PC-9 (cell line): ENCODE measurements around the gene DSTN. TPM values are rescaled to one million over a fixed set of nuclear protein-coding genes. Genes with fewer than 3 reads are reported as not detected.

ENCODE experiments used
- BruUV-seq: library from RNA; stranded (reverse); fragments of 400-500 nt; replicated peaks from 2 replicates; lab custom pipeline; 2021; lab: Mats Ljungman, UMichigan
- CTCF ChIA-PET: fragments of 300-600 bp; sonication (Branson Sonifier 250); formaldehyde crosslinking; loops from one replicate; lab custom pipeline; 2022; ENCODE audit warnings: antibody characterized with exemption; lab: Charles Lee
- POLR2A ChIA-PET: fragments of 300-600 bp; sonication (Branson Sonifier 250); formaldehyde crosslinking; loops from one replicate; lab custom pipeline; 2022; ENCODE audit warnings: antibody characterized with exemption; ENCODE audit not compliant: unreplicated experiment; lab: Charles Lee
- DNase-seq, 2 experiments: peaks; one replicate each; pipeline versions ENCODE4 v3.0.0 to v3.0.0-alpha.2; 2015 to 2022; ENCODE audit warnings: mixed read lengths in 1 of 2
- H2AFZ ChIP-seq: fragments of 200-600 bp; sonication (generic); 2 replicates; pipeline ENCODE4 v1.8.1; 2017; ENCODE audit warnings: antibody characterized with exemption
- H3F3A ChIP-seq: fragments of 200-600 bp; sonication (generic); 2 replicates; pipeline ENCODE4 v1.8.1; 2017; ENCODE audit warnings: antibody characterized with exemption, mild to moderate bottlenecking, low read depth; ENCODE audit not compliant: insufficient read depth
- H3K27ac ChIP-seq: fragments of 200-600 bp; sonication (generic); 2 replicates; pipeline ENCODE4 v1.6.1; 2016; ENCODE audit warnings: mixed run types
- H3K27me3 ChIP-seq: fragments of 200-600 bp; sonication (generic); 2 replicates; pipeline ENCODE4 v1.6.1; 2016; ENCODE audit warnings: low read depth, mixed run types; ENCODE audit not compliant: insufficient read depth
- H3K36me3 ChIP-seq: fragments of 200-600 bp; sonication (generic); 2 replicates; pipeline ENCODE4 v1.6.1; 2016; ENCODE audit warnings: low read depth, mixed run types
- H3K4me1 ChIP-seq: fragments of 200-600 bp; sonication (generic); replicated peaks from 2 replicates; pipeline ENCODE4 v1.6.1; 2016; ENCODE audit warnings: mixed run types; ENCODE audit not compliant: insufficient read depth
- H3K4me2 ChIP-seq: fragments of 200-600 bp; sonication (generic); 2 replicates; pipeline ENCODE4 v1.6.1; 2017; ENCODE audit warnings: mixed run types
- H3K4me3 ChIP-seq: fragments of 200-600 bp; sonication (generic); 2 replicates; pipeline ENCODE4 v1.6.1; 2016; ENCODE audit warnings: mixed run types
- H3K79me2 ChIP-seq: fragments of 200-600 bp; sonication (generic); 2 replicates; pipeline ENCODE4 v1.6.1; 2017; ENCODE audit warnings: low read depth, mixed run types
- H3K9me2 ChIP-seq: fragments of 200-600 bp; sonication (generic); 2 replicates; pipeline ENCODE4 v1.8.1; 2017; ENCODE audit warnings: mild to moderate bottlenecking; ENCODE audit not compliant: insufficient read depth
- H3K9me3 ChIP-seq: fragments of 200-600 bp; sonication (generic); 2 replicates; pipeline ENCODE4 v1.8.1; 2016; ENCODE audit warnings: low read depth; ENCODE audit not compliant: insufficient read depth
- H4K20me1 ChIP-seq: fragments of 200-600 bp; sonication (generic); 2 replicates; pipeline ENCODE4 v1.8.1; 2017; ENCODE audit not compliant: insufficient read depth
- EZH2 ChIP-seq: fragments of 200-600 bp; sonication (generic); IDR thresholded peaks from 2 replicates; pipeline ENCODE4 v1.8.0; 2017; ENCODE audit warnings: antibody characterized with exemption, low read depth
- intact Hi-C: fragments of 100-400 bp; cut with micrococcal nuclease; formaldehyde crosslinking; loops from one replicate; pipeline ENCODE4 v1.10.0; 2022; ENCODE audit not compliant: unreplicated experiment
- total RNA-seq: library from RNA; stranded (reverse); gene quantifications from 2 replicates; pipeline ENCODE4 v1.2.3, GENCODE V29; 2021
- TF ChIP-seq, protein P1 (sequence below): fragments of 200-600 bp; sonication (generic); conservative IDR thresholded peaks from 2 replicates; pipeline ENCODE4 v1.6.1; 2017; ENCODE audit warnings: mixed run types, antibody characterized with exemption, mild to moderate bottlenecking, moderate library complexity

DSTN gene
- total RNA-seq, 1 experiment from 2014 or later = 366 TPM

DNA sequence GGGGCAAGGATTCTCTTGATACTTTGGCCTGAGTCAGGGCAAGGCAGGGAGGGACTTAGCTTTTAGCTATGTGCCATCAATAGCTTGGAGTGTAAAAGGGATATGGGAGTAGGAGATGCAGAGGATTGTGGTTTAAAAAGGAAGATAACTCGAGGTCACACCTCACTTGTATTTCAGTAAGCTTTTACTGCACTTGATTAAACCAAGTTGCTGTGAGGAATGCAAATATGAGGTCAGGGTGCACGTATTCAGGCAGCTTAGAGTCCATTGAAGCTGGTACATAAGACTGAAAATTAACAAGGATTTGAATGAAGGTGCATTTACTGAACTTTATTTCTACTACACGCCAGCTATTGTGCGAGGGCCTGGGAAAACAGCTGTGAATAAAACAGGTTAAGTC, 32.1 kb downstream of the DSTN start:
- intact Hi-C loops = no loop called here
- no peaks in the 10 kb centered on the region for H3K9me2 ChIP-seq
- DNase-seq = no peak
- H3K27me3 ChIP-seq = no peaks in the 10 kb centered on the region
- no peak for TF ChIP-seq EZH2
- TF ChIP-seq, protein P1, sequence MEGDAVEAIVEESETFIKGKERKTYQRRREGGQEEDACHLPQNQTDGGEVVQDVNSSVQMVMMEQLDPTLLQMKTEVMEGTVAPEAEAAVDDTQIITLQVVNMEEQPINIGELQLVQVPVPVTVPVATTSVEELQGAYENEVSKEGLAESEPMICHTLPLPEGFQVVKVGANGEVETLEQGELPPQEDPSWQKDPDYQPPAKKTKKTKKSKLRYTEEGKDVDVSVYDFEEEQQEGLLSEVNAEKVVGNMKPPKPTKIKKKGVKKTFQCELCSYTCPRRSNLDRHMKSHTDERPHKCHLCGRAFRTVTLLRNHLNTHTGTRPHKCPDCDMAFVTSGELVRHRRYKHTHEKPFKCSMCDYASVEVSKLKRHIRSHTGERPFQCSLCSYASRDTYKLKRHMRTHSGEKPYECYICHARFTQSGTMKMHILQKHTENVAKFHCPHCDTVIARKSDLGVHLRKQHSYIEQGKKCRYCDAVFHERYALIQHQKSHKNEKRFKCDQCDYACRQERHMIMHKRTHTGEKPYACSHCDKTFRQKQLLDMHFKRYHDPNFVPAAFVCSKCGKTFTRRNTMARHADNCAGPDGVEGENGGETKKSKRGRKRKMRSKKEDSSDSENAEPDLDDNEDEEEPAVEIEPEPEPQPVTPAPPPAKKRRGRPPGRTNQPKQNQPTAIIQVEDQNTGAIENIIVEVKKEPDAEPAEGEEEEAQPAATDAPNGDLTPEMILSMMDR = no peak
- no peak overlapping the region for H3K4me3 ChIP-seq
- H3F3A ChIP-seq = peaks cover 57% of the 10 kb centered on the region
- no peak overlapping the region for H2AFZ ChIP-seq
- peaks cover 31% of the 10 kb centered on the region for H3K4me1 ChIP-seq
- peaks cover 42% of the 10 kb centered on the region for H4K20me1 ChIP-seq
- POLR2A ChIA-PET = interaction anchor here (0.6 kb wide), 1 partner anchor 651 kb away, joined by 3 read pairs; no protein-coding TSS in a partner anchor
- BruUV-seq = no TSS peak
- no peak overlapping the region for H3K4me2 ChIP-seq
- H3K9me3 ChIP-seq = no peaks in the 10 kb centered on the region
- peaks cover 45% of the 10 kb centered on the region for H3K36me3 ChIP-seq
- peaks cover 87% of the 10 kb centered on the region for H3K79me2 ChIP-seq
- CTCF ChIA-PET = no interaction called here
- no peak overlapping the region for H3K27ac ChIP-seq

DNA sequence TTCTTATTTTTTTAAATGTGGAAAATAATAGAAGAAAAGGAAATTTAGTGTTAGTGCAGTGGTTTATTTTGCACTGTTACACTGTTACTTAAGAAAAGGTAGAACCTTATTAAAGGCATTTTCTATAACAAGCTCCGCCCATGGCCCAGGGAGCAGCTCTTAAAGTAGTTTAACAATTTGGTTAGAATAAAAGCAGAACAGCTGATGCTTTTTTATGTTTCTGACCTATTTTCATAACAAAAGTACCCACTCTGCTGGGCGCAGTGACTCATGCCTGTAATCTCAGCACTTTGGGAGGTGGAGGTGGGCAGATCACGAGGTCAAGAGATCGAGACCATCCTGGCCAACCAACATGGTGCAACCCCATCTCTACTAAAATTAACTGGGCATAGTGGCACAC, 32.6 kb downstream of the DSTN start:
- no peak overlapping the region for H3K4me3 ChIP-seq
- CTCF ChIA-PET = no interaction called here
- H4K20me1 ChIP-seq = peaks cover 43% of the 10 kb centered on the region
- peaks cover 48% of the 10 kb centered on the region for H3K36me3 ChIP-seq
- no peak overlapping the region for H3K4me2 ChIP-seq
- no peak overlapping the region for H2AFZ ChIP-seq
- POLR2A ChIA-PET = interaction anchor here (0.7 kb wide), 1 partner anchor 30 kb away, joined by 3 read pairs; no protein-coding TSS in a partner anchor
- intact Hi-C loops = no loop called here
- no peak overlapping the region for H3K27ac ChIP-seq
- no peak for DNase-seq
- no TSS peak for BruUV-seq
- no peaks in the 10 kb centered on the region for H3K9me2 ChIP-seq
- peaks cover 63% of the 10 kb centered on the region for H3F3A ChIP-seq
- no peaks in the 10 kb centered on the region for H3K27me3 ChIP-seq
- peaks cover 87% of the 10 kb centered on the region for H3K79me2 ChIP-seq
- no peak for TF ChIP-seq EZH2
- TF ChIP-seq, protein P1 = no peak
- H3K9me3 ChIP-seq = no peaks in the 10 kb centered on the region
- H3K4me1 ChIP-seq = peaks cover 31% of the 10 kb centered on the region

DNA sequence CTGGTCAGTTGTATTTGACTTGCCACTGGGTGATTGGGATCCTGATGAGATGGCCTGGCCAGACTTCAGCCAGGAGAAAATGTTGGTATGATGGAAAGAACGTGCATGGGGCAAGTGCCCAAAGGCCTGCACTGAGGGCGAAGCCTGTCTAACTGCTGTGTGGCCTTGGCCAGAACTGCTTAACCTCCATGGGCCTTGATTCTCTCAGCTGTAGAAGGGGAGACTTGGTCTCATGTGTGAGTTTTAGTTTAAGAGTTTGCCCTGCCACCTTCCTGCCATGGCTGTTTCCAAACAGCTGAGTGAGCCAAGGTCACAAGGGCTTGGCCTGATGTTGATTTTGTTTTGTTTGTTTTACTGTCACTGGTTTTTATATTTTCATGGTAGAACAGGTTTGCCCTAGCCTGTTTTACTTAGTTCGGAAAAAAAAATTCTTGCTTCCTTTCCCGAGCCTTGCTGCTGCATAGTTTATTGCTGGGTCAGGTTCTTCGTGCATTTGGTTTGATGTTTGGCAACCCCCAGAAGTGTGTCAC, 35.3 kb downstream of the DSTN start:
- Histone ChIP-seq H2AFZ (no peak overlapping the region), H4K20me1 (peaks cover 33% of the 10 kb centered on the region), H3K27me3 (no peaks in the 10 kb centered on the region), H3K27ac (peak overlapping the region; percentile 40), H3F3A (peaks cover 78% of the 10 kb centered on the region), H3K4me1 (peaks cover 31% of the 10 kb centered on the region), H3K4me2 (peak overlapping the region; percentile 51), H3K9me2 (no peaks in the 10 kb centered on the region), H3K79me2 (peaks cover 72% of the 10 kb centered on the region), H3K36me3 (peaks cover 54% of the 10 kb centered on the region), H3K4me3 (no peak overlapping the region), H3K9me3 (no peaks in the 10 kb centered on the region)
- TF ChIP-seq EZH2 = no peak
- TF ChIP-seq, protein P1 = no peak
- peak; percentile 41 to 82 for DNase-seq
- ChIA-PET CTCF (interaction anchor here (0.5 kb wide), 1 partner anchor 55 kb away, joined by 3 read pairs; no protein-coding TSS in a partner anchor), POLR2A (interaction anchor here (0.8 kb wide), 3 partner anchors 34 to 321 kb away, joined by 6 to 11 read pairs (median 7); partner anchors contain the start of gene DSTN)
- intact Hi-C loops = loop anchor here (1.0 to 2.0 kb wide), 3 partner anchors 36 to 68 kb away; no protein-coding TSS in a partner anchor
- BruUV-seq = no TSS peak
